ENCODE measurements around the gene GRIA4.

The GRIA4 gene

GRCh38 chr11:105786741-105787140 lies 176.9 kb downstream of the GRIA4 start:
- DNase-seq (ENCODE audit: low read depth in 2 of 2): no peak

GRCh38 chr11:105789579-105790420 lies 179.9 kb downstream of the GRIA4 start:
- no peak for DNase-seq (ENCODE audit: low read depth in 2 of 2)

- DNase-seq (ENCODE audit: low read depth in 2 of 2): no peak
Observed at GRCh38 chr11:105790840-105791239, 181.0 kb downstream of the GRIA4 start.

- DNase-seq (ENCODE audit: low read depth in 2 of 2): no peak
Observed at GRCh38 chr11:105793092-105793491, 183.2 kb downstream of the GRIA4 start.

GRCh38 chr11:105799263-105799662 lies 189.4 kb downstream of the GRIA4 start:
- DNase-seq (ENCODE audit: low read depth in 2 of 2): no peak

- no peak for DNase-seq (ENCODE audit: low read depth in 2 of 2)
Observed at GRCh38 chr11:105799728-105800462, 190.0 kb downstream of the GRIA4 start.

- DNase-seq (ENCODE audit: low read depth in 2 of 2): no peak
Observed at GRCh38 chr11:105802390-105802789, 192.5 kb downstream of the GRIA4 start.

- no peak for DNase-seq (ENCODE audit: low read depth in 2 of 2)
Observed at GRCh38 chr11:105811242-105811641, 201.4 kb downstream of the GRIA4 start.

GRCh38 chr11:105821372-105821771 lies 211.5 kb downstream of the GRIA4 start:
- DNase-seq (ENCODE audit: low read depth in 2 of 2): no peak

GRCh38 chr11:105821781-105822180 lies 211.9 kb downstream of the GRIA4 start:
- no peak for DNase-seq (ENCODE audit: low read depth in 2 of 2)

- DNase-seq (ENCODE audit: low read depth in 2 of 2): no peak
Observed at GRCh38 chr11:105823495-105824033, 213.7 kb downstream of the GRIA4 start.

GRCh38 chr11:105824457-105825013 lies 214.7 kb downstream of the GRIA4 start:
- peak; percentile 44 to 55 for DNase-seq (ENCODE audit: low read depth in 2 of 2)

GRCh38 chr11:105825141-105825540 lies 215.3 kb downstream of the GRIA4 start:
- no peak for DNase-seq (ENCODE audit: low read depth in 2 of 2)

GRCh38 chr11:105827906-105828305 lies 218.0 kb downstream of the GRIA4 start:
- DNase-seq (ENCODE audit: low read depth in 2 of 2): no peak

GRCh38 chr11:105829084-105829483 lies 219.2 kb downstream of the GRIA4 start:
- no peak for DNase-seq (ENCODE audit: low read depth in 2 of 2)

GRCh38 chr11:105834461-105834860 lies 224.6 kb downstream of the GRIA4 start:
- no peak for DNase-seq (ENCODE audit: low read depth in 2 of 2)

- peak; percentile 4 to 9 for DNase-seq (ENCODE audit: low read depth in 2 of 2)
Observed at GRCh38 chr11:105838668-105839384, 229.0 kb downstream of the GRIA4 start.

- no peak for DNase-seq (ENCODE audit: low read depth in 2 of 2)
Observed at GRCh38 chr11:105840391-105840790, 230.5 kb downstream of the GRIA4 start.

GRCh38 chr11:105852403-105852802 lies 242.5 kb downstream of the GRIA4 start:
- DNase-seq (ENCODE audit: low read depth in 2 of 2): no peak

GRCh38 chr11:105854269-105854668 lies 244.4 kb downstream of the GRIA4 start:
- DNase-seq (ENCODE audit: low read depth in 2 of 2): no peak

- no peak for DNase-seq (ENCODE audit: low read depth in 2 of 2)
Observed at GRCh38 chr11:105856954-105857353, 247.1 kb downstream of the GRIA4 start.

GRCh38 chr11:105857728-105858127 lies 247.9 kb downstream of the GRIA4 start:
- DNase-seq (ENCODE audit: low read depth in 2 of 2): no peak

All from fibroblast of skin of left quadriceps (primary cell).